Mesenchymal stem cell (in vitro differentiated cells and primary cell): ENCODE measurements around the gene GRAMD1B.

ENCODE experiments used
- DNase-seq: peaks from one replicate; pipeline ENCODE4 v3.0.0-alpha.2; 2013
- H2AFZ ChIP-seq: one replicate; pipeline ENCODE4 v1.6.1; 2013; ENCODE audit warnings: low read depth, mild to moderate bottlenecking, control low read depth, inconsistent platforms, low read length, moderate library complexity
- H2AK5ac ChIP-seq: 2 replicates; pipeline ENCODE4 v1.6.1; 2013; ENCODE audit warnings: low read length, moderate library complexity, mild to moderate bottlenecking, inconsistent platforms; ENCODE audit not compliant: severe bottlenecking
- H2BK120ac ChIP-seq: one replicate; pipeline ENCODE4 v1.6.1; 2013; ENCODE audit warnings: low read depth, mild to moderate bottlenecking, inconsistent platforms, low read length, moderate library complexity
- H2BK12ac ChIP-seq, 2 experiments: one replicate each; pipeline ENCODE4 v1.6.1; 2013; ENCODE audit warnings: inconsistent platforms in 2 of 2, low read length in 2 of 2, mild to moderate bottlenecking in 2 of 2, moderate library complexity in 2 of 2, control low read depth in 1 of 2
- H2BK15ac ChIP-seq: one replicate; pipeline ENCODE4 v1.6.1; 2013; ENCODE audit warnings: mild to moderate bottlenecking, low read depth, inconsistent platforms; ENCODE audit not compliant: poor library complexity, severe bottlenecking
- H2BK5ac ChIP-seq: 2 replicates; pipeline ENCODE4 v1.6.1; 2013; ENCODE audit warnings: low read depth, mild to moderate bottlenecking, low read length, control low read depth, inconsistent platforms; ENCODE audit not compliant: poor library complexity, severe bottlenecking
- H3K14ac ChIP-seq, 2 experiments: one replicate each; pipeline ENCODE4 v1.6.1; 2013; ENCODE audit warnings: inconsistent platforms in 2 of 2, low read length in 2 of 2, control low read depth in 1 of 2, mild to moderate bottlenecking in 1 of 2, moderate library complexity in 1 of 2
- H3K18ac ChIP-seq, 2 experiments: one replicate each; pipeline ENCODE4 v1.6.1; 2013; ENCODE audit warnings: inconsistent platforms in 2 of 2, low read length in 2 of 2, control low read depth in 1 of 2, low read depth in 1 of 2, mild to moderate bottlenecking in 1 of 2
- H3K23ac ChIP-seq, 2 experiments: one replicate each; pipeline ENCODE4 v1.6.1; 2013; ENCODE audit warnings: inconsistent platforms in 2 of 2, low read length in 2 of 2, mild to moderate bottlenecking in 2 of 2, moderate library complexity in 2 of 2, control low read depth in 1 of 2
- H3K27ac ChIP-seq: 2 replicates; pipeline ENCODE4 v1.5.1; 2013; ENCODE audit warnings: mild to moderate bottlenecking, moderate library complexity, low read length, control low read depth, inconsistent platforms; ENCODE audit not compliant: poor library complexity, severe bottlenecking
- H3K27me3 ChIP-seq, 2 experiments: 2 replicates each; pipeline versions ENCODE4 v1.6.1 to v1.7.0; 2013; ENCODE audit warnings: low read length in 2 of 2, mild to moderate bottlenecking in 2 of 2, moderate library complexity in 2 of 2, control low read depth in 1 of 2, inconsistent platforms in 1 of 2; ENCODE audit not compliant: control insufficient read depth in 1 of 2, insufficient read depth in 1 of 2
- H3K36me3 ChIP-seq, 2 experiments: 2 replicates each; pipeline versions ENCODE4 v1.6.1 to v1.7.0; 2013; ENCODE audit warnings: low read length in 2 of 2, control low read depth in 1 of 2, inconsistent platforms in 1 of 2, low read depth in 1 of 2, mild to moderate bottlenecking in 1 of 2; ENCODE audit not compliant: insufficient read depth in 2 of 2, control insufficient read depth in 1 of 2
- H3K4ac ChIP-seq, 2 experiments: one replicate each; pipeline ENCODE4 v1.6.1; 2013; ENCODE audit warnings: inconsistent platforms in 2 of 2, low read length in 2 of 2, mild to moderate bottlenecking in 2 of 2, moderate library complexity in 2 of 2, control low read depth in 1 of 2, low read depth in 1 of 2
- H3K4me1 ChIP-seq: 2 replicates; pipeline ENCODE4 v1.6.1; 2013; ENCODE audit warnings: low read depth, low read length, control low read depth; ENCODE audit not compliant: control insufficient read depth, insufficient read depth
- H3K4me2 ChIP-seq: 2 replicates; pipeline ENCODE4 v1.6.1; 2013; ENCODE audit warnings: low read length, mild to moderate bottlenecking, inconsistent platforms; ENCODE audit not compliant: poor library complexity, severe bottlenecking
- H3K4me3 ChIP-seq, 2 experiments: 2 replicates each; pipeline versions ENCODE4 v1.5.1 to v1.7.0; 2013; ENCODE audit warnings: low read length in 2 of 2, mild to moderate bottlenecking in 2 of 2, control low read depth in 1 of 2, low read depth in 1 of 2; ENCODE audit not compliant: insufficient read depth in 1 of 2
- H3K79me1 ChIP-seq: replicated peaks from 2 replicates; pipeline ENCODE4 v1.6.1; 2013; ENCODE audit warnings: mild to moderate bottlenecking, control low read depth, low read length, inconsistent platforms; ENCODE audit not compliant: poor library complexity, severe bottlenecking
- H3K9ac ChIP-seq: 2 replicates; pipeline ENCODE4 v1.7.0; 2013; ENCODE audit warnings: mild to moderate bottlenecking, low read length, moderate library complexity
- H3K9me3 ChIP-seq: 2 replicates; pipeline ENCODE4 v1.7.0; 2013; ENCODE audit warnings: mild to moderate bottlenecking, low read length; ENCODE audit not compliant: control insufficient read depth
- H4K8ac ChIP-seq: one replicate; pipeline ENCODE4 v1.6.1; 2013; ENCODE audit warnings: inconsistent platforms, mild to moderate bottlenecking, low read length, moderate library complexity
- H4K91ac ChIP-seq: one replicate; pipeline ENCODE4 v1.6.1; 2013; ENCODE audit warnings: mild to moderate bottlenecking, low read length, inconsistent platforms
- WGBS: methylation state at CpG from one replicate; pipeline ENCODE4 v1.1.7; 2013; ENCODE audit warnings: mixed read lengths; 5-methylcytosine and 5-hydroxymethylcytosine counted together

The GRAMD1B gene

GRCh38 chr11:123407996-123408597 lies 22.0 kb upstream of the GRAMD1B start:
- peaks cover 16 to 43% of the 10 kb centered on the region in 2 experiments for H3K27me3 ChIP-seq
- H3K4me1 ChIP-seq: no peaks in the 10 kb centered on the region
- H2BK12ac ChIP-seq: no peak overlapping the region
- DNase-seq: no peak
- no peak overlapping the region for H4K8ac ChIP-seq
- no peaks in the 10 kb centered on the region for H3K36me3 ChIP-seq
- H4K91ac ChIP-seq: no peak overlapping the region
- WGBS: 52% methylated on average over 7 of the region's 7 CpGs
- no peak overlapping the region for H3K23ac ChIP-seq
- no peak overlapping the region for H3K4me2 ChIP-seq
- no peaks in the 10 kb centered on the region for H3K9me3 ChIP-seq
- no peak overlapping the region for H2BK5ac ChIP-seq
- no peak overlapping the region for H3K14ac ChIP-seq
- no peak overlapping the region for H3K18ac ChIP-seq
- H3K79me1 ChIP-seq: no peaks in the 10 kb centered on the region
- no peak overlapping the region for H3K9ac ChIP-seq
- H2AK5ac ChIP-seq: no peak overlapping the region
- H2BK120ac ChIP-seq: no peak overlapping the region
- no peak overlapping the region for H3K4ac ChIP-seq
- H3K27ac ChIP-seq: no peak overlapping the region
- H3K4me3 ChIP-seq: no peak overlapping the region
- no peak overlapping the region for H2BK15ac ChIP-seq
- no peak overlapping the region for H2AFZ ChIP-seq

GRCh38 chr11:123408619-123409455 lies 21.2 kb upstream of the GRAMD1B start:
- WGBS: 78% methylated on average over 6 of the region's 8 CpGs
- no peak for DNase-seq
- no peak overlapping the region for H4K8ac ChIP-seq
- H3K9me3 ChIP-seq: no peaks in the 10 kb centered on the region
- no peak overlapping the region for H3K23ac ChIP-seq
- H3K4me1 ChIP-seq: no peaks in the 10 kb centered on the region
- H3K4ac ChIP-seq: no peak overlapping the region
- no peak overlapping the region for H3K4me3 ChIP-seq
- H2AK5ac ChIP-seq: no peak overlapping the region
- H3K4me2 ChIP-seq: no peak overlapping the region
- H3K36me3 ChIP-seq: no peaks in the 10 kb centered on the region
- H2BK5ac ChIP-seq: no peak overlapping the region
- H2BK12ac ChIP-seq: no peak overlapping the region
- H2AFZ ChIP-seq: no peak overlapping the region
- no peaks in the 10 kb centered on the region for H3K79me1 ChIP-seq
- peaks cover 16 to 43% of the 10 kb centered on the region in 2 experiments for H3K27me3 ChIP-seq
- H4K91ac ChIP-seq: no peak overlapping the region
- no peak overlapping the region for H2BK15ac ChIP-seq
- H3K18ac ChIP-seq: no peak overlapping the region
- H3K14ac ChIP-seq: no peak overlapping the region
- no peak overlapping the region for H3K9ac ChIP-seq
- H3K27ac ChIP-seq: no peak overlapping the region
- no peak overlapping the region for H2BK120ac ChIP-seq

- H3K79me1 ChIP-seq: no peaks in the 10 kb centered on the region
- WGBS: 78% methylated on average over 8 of the region's 10 CpGs
- H2AK5ac ChIP-seq: no peak overlapping the region
- no peak overlapping the region for H2BK12ac ChIP-seq
- H3K4ac ChIP-seq: no peak overlapping the region
- H3K36me3 ChIP-seq: no peaks in the 10 kb centered on the region
- H3K4me2 ChIP-seq: no peak overlapping the region
- no peak overlapping the region for H2BK120ac ChIP-seq
- no peaks in the 10 kb centered on the region for H3K9me3 ChIP-seq
- no peak overlapping the region for H3K23ac ChIP-seq
- no peak overlapping the region for H3K4me3 ChIP-seq
- H3K4me1 ChIP-seq: no peaks in the 10 kb centered on the region
- no peak for DNase-seq
- no peak overlapping the region for H4K91ac ChIP-seq
- peaks cover 15 to 40% of the 10 kb centered on the region in 2 experiments for H3K27me3 ChIP-seq
- H2AFZ ChIP-seq: no peak overlapping the region
- no peak overlapping the region for H3K27ac ChIP-seq
- H3K9ac ChIP-seq: no peak overlapping the region
- no peak overlapping the region for H3K18ac ChIP-seq
- H2BK5ac ChIP-seq: no peak overlapping the region
- no peak overlapping the region for H4K8ac ChIP-seq
- H2BK15ac ChIP-seq: no peak overlapping the region
- no peak overlapping the region for H3K14ac ChIP-seq
Measured at GRCh38 chr11:123409456-123410217, 20.4 kb upstream of the GRAMD1B start.

GRCh38 chr11:123410218-123410549 lies 19.9 kb upstream of the GRAMD1B start:
- Histone ChIP-seq H3K27me3 (peaks cover 11 to 35% of the 10 kb centered on the region in 2 experiments), H4K91ac (no peak overlapping the region), H4K8ac (no peak overlapping the region), H3K23ac (no peak overlapping the region), H2AK5ac (no peak overlapping the region), H3K4me2 (no peak overlapping the region), H3K36me3 (no peaks in the 10 kb centered on the region), H2AFZ (no peak overlapping the region), H3K18ac (no peak overlapping the region), H2BK5ac (no peak overlapping the region), H3K79me1 (no peaks in the 10 kb centered on the region), H2BK15ac (no peak overlapping the region), H3K27ac (no peak overlapping the region), H3K14ac (no peak overlapping the region), H3K4ac (no peak overlapping the region), H3K9me3 (no peaks in the 10 kb centered on the region), H3K4me3 (no peak overlapping the region), H3K4me1 (no peaks in the 10 kb centered on the region), H3K9ac (no peak overlapping the region), H2BK12ac (no peak overlapping the region), H2BK120ac (no peak overlapping the region)
- WGBS: 92% methylated on average over 3 of the region's 3 CpGs
- DNase-seq: no peak
